HG03558 (cell line): Measurements from ENCODE around the gene TP53BP2.
"Not testable (repeated sequence)": the region's sequence is repeated elsewhere in the genome, so short reads cannot be mapped to it uniquely, and the experiment has no call there.

ENCODE experiments used
- ATAC-seq: cut with Tn5 transposase; IDR thresholded peaks from one replicate; pipeline ENCODE4 v1.9.1; 2021; ENCODE audit warnings: moderate number of reproducible peaks; ENCODE audit not compliant: unreplicated experiment; ENCODE audit errors: extremely low read depth

The TP53BP2 gene

GRCh38 chr1:223810586-223810985 is 35.2 kb downstream of the TP53BP2 start:
- ATAC-seq: no peak

DNA sequence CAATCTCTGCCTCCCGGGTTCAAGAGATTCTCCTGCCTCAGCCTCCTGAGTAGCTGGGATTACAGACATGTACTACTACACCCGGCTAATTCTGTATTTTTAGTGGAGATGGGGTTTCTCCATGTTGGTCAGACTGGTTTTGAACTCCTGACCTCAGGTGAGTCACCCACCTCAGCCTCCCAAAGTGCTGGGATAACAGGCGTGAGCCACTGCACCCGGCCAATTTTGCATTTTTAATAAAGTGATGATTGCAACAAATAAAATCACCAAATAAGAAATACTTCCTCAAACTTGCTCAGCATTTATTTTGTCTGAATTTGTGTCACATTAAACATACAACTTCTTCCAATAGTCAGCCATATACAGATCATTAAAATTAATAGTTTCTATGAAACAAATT is 35.8 kb downstream of the TP53BP2 start:
- ATAC-seq: not testable (repeated sequence)

- no peak for ATAC-seq
Observed at GRCh38 chr1:223803211-223803610, 42.5 kb downstream of the TP53BP2 start.

- no peak for ATAC-seq
Observed at GRCh38 chr1:223802602-223803001, 43.1 kb downstream of the TP53BP2 start.

GRCh38 chr1:223802032-223802431 is 43.7 kb downstream of the TP53BP2 start:
- ATAC-seq: no peak

DNA sequence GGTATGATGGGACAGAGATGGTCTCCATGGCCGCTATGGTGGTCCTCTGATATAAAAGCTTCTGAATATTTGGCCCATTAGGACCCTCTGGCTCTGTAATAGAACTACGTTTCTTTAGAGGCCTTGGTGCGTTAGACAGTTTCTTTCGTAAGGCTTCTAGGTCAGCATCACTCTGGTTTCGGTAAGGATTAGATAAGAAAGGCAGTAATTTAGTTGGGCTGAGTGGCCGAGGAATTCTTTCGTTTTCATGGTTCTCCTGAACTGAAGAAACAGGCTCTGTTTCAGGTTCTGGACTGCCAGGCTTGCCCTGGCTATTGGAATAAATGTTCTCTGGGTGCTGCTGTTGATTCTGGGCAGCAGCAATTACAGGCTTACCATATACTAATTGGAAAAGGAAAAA is 49.5 kb downstream of the TP53BP2 start:
- ATAC-seq: no peak

DNA sequence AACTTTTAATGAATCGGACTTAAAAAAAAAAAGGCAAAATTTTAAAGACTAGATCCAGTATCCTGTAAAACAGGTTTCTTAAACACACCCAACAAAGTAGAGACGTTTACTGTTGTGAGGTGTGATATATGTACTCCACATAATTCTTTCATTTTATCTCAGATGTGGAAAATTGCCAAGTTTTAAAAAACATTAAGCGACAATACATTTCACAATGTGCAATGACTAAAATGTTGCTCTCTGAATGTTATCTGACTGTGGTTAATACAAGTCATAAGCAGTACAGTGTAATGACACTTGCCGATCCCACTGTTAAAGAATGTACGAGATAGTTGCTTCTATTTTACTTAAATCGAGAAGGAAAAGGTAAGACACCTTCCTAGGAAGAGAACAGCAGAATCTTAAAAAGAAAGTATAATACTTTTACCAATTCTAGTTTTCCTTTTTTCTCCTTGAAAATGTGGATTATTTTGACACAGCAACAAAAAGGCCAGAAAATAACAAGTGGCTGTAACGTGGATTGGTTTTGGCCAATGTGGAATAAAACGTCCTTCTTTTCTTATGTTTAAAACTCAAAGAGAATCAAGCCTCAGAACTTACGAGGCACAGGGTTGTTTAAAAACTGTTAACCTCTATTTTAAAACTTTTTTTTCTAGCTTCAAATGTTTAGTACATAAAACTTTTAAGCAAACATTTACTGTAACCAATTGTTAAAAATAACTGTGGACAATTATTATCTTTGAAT is 51.4 kb downstream of the TP53BP2 start:
- no peak for ATAC-seq

GRCh38 chr1:223793716-223794115 is 52.0 kb downstream of the TP53BP2 start:
- no peak for ATAC-seq

GRCh38 chr1:223792046-223792445 is 53.7 kb downstream of the TP53BP2 start:
- ATAC-seq: no peak

DNA sequence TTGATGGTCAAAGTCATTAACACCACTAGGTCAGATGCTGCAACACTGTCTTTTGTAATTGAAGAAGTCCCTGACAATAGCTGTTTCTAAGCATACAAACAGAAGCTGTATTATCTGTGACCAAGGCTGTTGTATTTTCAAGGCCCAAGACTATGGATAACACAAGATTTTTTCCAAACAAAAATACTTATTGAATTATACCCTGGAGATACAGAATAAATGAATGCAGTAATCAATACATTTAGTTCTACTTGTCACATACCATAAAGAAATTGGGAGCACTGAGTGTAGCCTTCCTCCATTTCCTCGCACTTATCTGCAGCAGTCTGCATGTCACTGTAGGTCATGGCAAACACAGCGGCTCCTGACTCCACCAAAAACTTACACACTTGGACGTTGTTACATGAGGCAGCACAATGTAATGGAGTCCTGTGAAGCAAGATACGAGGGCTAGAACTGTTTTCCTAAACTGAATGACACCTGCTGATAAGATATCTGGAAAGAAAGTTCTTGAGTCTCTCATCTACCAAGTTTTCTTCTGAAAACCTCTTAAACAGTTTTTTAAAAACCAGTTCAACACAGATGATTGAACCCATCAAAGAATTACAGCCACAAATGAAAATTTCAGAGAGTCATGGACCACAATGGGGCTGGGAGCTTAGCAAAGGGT is 56.9 kb downstream of the TP53BP2 start:
- ATAC-seq: no peak

DNA sequence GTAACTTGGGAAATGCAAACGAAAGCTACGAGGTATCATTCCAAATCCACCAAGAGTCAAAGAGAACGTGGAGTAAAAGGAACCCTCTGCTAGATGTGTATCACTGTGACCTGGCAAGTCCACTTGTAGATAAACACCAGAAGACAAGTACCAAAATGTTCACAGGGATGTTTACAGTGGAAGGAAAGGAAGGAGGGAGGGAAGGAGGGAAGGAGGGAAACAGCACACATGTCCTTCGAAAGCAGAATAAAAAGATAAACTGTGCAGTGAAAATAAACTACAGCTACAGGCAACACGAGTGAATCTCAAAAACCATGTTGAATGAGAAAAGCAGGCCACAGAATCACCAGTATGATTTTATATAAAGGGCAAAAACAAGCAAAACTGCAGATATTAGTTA is 59.9 kb downstream of the TP53BP2 start:
- ATAC-seq: no peak

DNA sequence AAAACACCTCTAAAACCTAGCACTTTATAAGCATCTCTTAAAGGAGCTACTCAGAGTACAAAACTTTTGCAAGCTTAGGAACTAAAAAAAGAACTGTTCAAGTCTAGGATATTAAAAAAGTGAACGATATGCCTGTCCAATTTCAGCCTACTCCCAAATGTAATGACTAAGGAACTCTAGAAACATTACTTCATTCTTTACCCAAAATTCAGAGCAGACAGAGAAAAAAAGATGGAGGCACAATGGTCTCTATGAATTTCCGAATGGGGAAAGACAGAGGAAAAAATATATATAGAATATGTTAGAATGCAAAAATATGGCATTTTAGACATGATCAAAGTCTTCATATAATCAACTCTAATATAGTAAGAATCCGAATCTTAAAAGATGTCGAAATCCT is 61.2 kb downstream of the TP53BP2 start:
- ATAC-seq: no peak

GRCh38 chr1:223783676-223784075 is 62.1 kb downstream of the TP53BP2 start:
- ATAC-seq: no peak

DNA sequence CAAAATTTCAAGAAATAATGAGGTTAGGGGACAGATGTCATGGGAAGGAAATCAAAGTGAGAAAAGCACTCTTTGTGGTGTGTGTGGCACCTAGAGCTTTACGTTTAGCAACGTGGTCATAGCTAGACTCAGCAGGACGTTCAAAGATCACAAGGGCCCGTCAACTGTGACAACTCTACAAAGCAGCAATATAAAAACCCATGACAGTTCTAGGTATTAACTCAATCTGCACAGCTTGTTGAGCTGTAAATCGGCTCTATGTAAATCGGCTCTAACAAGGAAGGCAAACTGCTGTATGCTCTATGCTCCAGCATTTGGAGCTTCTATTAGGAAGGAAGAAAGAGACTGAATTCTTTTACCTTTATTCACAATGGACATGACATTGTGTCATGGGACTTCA is 64.8 kb downstream of the TP53BP2 start:
- ATAC-seq: no peak

GRCh38 chr1:223780318-223780717 is 65.4 kb downstream of the TP53BP2 start:
- ATAC-seq: no peak

DNA sequence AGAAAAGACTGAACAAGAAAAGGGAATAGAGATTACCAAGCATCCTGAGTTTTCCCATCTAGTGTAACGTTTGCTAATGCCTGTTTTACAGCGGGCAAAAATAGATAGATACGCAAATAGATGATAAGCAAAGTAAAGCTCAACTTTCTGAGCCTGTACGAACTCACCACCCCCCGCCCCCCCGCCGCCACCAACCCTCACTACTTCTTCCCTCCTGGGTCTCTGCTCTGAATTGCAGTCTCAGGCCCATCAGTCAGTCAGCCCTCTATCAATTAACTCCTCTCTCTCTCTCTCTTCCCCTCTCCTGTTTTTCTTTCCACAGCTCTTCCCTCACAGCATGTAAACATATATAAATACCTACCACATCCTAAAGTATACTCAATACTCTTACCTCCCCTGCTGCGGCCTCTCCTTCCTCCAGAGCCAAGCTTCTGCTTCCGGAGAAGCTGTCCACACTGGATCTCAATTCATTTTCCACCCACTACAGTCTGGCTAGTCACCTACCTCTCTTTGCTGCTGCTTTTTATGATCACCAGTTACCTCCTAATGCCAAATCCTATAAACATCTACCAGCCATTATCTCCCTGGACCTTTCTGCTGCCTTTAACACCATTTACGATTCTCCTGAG is 68.8 kb downstream of the TP53BP2 start:
- no peak for ATAC-seq

- no peak for ATAC-seq
Observed at GRCh38 chr1:223776075-223776814, 69.5 kb downstream of the TP53BP2 start.

DNA sequence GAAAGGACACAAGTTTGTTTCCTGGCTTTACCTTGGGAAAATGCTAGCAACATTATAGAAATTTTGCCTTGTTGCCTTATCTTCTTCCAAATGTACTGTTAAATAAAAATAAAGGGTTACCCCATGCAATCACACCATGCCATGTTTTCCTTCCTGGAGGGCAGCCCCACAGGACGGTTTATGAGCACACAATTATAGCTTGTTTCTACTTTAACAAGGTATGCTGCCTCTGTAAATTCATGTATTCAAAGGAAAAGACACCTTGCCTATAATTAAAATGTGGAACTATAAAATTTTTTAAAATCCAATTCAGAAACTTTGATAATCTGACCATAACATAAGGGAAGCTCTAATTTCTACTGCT is 70.1 kb downstream of the TP53BP2 start:
- ATAC-seq: no peak

- no peak for ATAC-seq
Observed at GRCh38 chr1:223775054-223775453, 70.7 kb downstream of the TP53BP2 start.

- ATAC-seq: no peak
Observed at GRCh38 chr1:223774134-223774814, 71.5 kb downstream of the TP53BP2 start.
